LNCAP (cell line): Measurements from ENCODE around the gene TAF3.

ENCODE experiments used
- CTCF ChIP-seq: fragments of 450-650 bp; IDR thresholded peaks from 2 replicates; pipeline ENCODE4 v1.5.1; 2017; ENCODE audit warnings: mild to moderate bottlenecking

Gene TAF3

GRCh38 chr10:7804216-7804615 is 14.1 kb upstream of the TAF3 start:
- TF ChIP-seq CTCF = no peak

- no peak for TF ChIP-seq CTCF
Measured at GRCh38 chr10:7804741-7805140, 13.6 kb upstream of the TAF3 start.

GRCh38 chr10:7808686-7809267 is 9.5 kb upstream of the TAF3 start:
- no peak for TF ChIP-seq CTCF

GRCh38 chr10:7810443-7810842 is 7.9 kb upstream of the TAF3 start:
- TF ChIP-seq CTCF = no peak

GRCh38 chr10:7811000-7811399 is 7.3 kb upstream of the TAF3 start:
- no peak for TF ChIP-seq CTCF

- TF ChIP-seq CTCF = no peak
Measured at GRCh38 chr10:7813481-7813880, 4.8 kb upstream of the TAF3 start.

- no peak for TF ChIP-seq CTCF
Measured at GRCh38 chr10:7817576-7817975, 729 bp upstream of the TAF3 start.

- no peak for TF ChIP-seq CTCF
Measured at GRCh38 chr10:7817984-7818294, 366 bp upstream of the TAF3 start.
